Fibroblast of the aortic adventitia (primary cell): ENCODE data around the gene IMMP2L. TPM values are rescaled to one million over a fixed set of nuclear protein-coding genes. Genes with fewer than 3 reads are reported as not detected.
A peak's percentile ranks its signal among the peaks of the same experiment; 100 is the strongest.
"Not testable (repeated sequence)": the region's sequence is repeated elsewhere in the genome, so short reads cannot be mapped to it uniquely, and the experiment has no call there.

ENCODE experiments used
- DNase-seq: peaks from one replicate; pipeline ENCODE4 v3.0.0-alpha.2; 2010; ENCODE audit warnings: low read depth
- H3K4me3 ChIP-seq: 2 replicates; pipeline ENCODE4 v1.5.1; 2011; ENCODE audit warnings: low read depth, mild to moderate bottlenecking, control low read depth, low read length, moderate library complexity
- CTCF ChIP-seq: IDR thresholded peaks from 2 replicates; pipeline ENCODE4 v1.5.1; 2011; ENCODE audit warnings: mild to moderate bottlenecking, low read length, control low read depth, inconsistent platforms; ENCODE audit not compliant: insufficient read depth
- total RNA-seq: library from RNA; depleted of rRNA; stranded (reverse); fragments of >200 nt; gene quantifications from 2 replicates; pipeline ENCODE4 v1.2.3, GENCODE V29; 2012; ENCODE audit warnings: low replicate concordance

IMMP2L gene
- total RNA-seq, 1 donor = 9.9 TPM

- DNase-seq = no peak
- no peak for TF ChIP-seq CTCF
- H3K4me3 ChIP-seq = no peak overlapping the region
These were observed 237.5 kb downstream of the IMMP2L start for GRCh38 chr7:111324776-111325175.

DNA sequence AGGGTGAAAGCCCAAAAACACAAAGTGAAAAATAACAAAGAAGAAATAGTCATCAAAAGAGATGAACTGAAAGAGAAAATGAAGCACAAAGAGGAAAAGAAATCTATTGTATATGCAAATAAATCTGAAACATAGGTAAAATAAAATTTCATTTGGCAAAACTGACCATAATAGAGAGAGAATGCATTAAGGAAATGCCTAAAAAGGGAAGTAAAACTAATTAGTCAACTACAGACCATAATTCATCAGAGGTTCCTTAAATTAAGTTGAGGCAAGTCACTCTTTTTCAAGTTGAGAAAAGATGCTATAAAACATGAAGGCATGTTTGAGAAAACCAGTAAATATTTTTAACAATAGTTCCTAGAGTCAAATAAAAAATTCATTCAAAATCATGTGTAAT, 238.1 kb downstream of the IMMP2L start:
- no peak overlapping the region for H3K4me3 ChIP-seq
- DNase-seq = no peak
- TF ChIP-seq CTCF = no peak

DNA sequence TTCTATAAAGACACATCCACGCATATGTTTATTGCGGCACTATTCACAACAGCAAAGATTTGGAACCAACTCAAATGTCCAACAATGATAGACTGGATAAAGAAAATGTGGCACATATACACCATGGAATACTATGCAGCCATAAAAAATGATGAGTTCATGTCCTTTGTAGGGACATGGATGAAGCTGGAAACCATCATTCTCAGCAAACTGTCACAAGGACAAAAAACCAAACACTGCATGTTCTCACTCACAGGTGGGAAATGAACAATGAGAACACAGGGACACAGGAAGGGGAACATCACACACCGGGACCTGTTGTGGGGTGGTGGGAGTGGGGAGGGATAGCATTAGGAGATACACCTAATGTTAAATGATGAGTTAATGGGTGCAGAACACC, 238.6 kb downstream of the IMMP2L start:
- DNase-seq, H3K4me3 ChIP-seq: not testable (repeated sequence)

DNA sequence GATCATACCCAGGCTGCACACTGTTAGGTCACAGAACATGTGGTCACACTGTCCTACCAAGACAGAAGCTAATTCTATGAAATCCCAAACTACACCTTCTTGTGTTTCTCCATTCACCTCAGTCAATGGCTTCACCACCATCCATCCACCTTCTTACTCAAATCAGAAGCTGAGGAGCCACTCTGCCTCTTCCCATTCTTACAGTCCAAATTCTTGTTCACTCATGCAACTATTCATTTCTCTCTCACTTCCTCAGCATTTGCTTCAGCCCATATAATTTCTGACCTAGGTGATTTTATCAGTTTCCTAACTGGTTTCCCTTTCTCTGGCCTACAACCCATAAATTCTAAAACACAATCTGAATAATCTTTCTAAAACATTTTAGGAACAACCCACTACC, 242.2 kb downstream of the IMMP2L start:
- no peak for TF ChIP-seq CTCF
- H3K4me3 ChIP-seq = no peak overlapping the region

GRCh38 chr7:111312966-111313365, 249.3 kb downstream of the IMMP2L start:
- TF ChIP-seq CTCF = no peak
- peak; percentile 14 for DNase-seq
- H3K4me3 ChIP-seq = no peak overlapping the region

More for the DNA sequence above, 242.2 kb downstream of the IMMP2L start:
- no peak for DNase-seq

DNA sequence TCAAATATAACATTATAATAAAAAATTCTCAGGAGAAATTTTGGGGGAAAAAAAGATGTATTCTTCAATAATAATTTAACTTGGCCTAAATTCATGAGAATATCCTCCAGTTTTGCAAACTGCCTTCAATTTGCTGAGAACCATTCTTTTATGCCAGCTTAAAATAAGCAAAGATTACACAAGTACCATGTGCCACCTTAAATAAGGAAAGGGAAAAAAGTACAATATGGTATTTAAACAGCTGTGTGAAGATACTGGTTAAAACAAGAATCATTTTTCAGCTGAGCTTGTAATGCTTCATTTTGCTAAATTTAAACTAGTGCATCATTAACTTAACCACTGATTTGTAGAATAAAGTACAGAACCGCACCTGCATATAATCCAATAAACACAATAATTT, 253.6 kb downstream of the IMMP2L start:
- H3K4me3 ChIP-seq = no peak overlapping the region
- no peak for TF ChIP-seq CTCF
- DNase-seq = no peak

- TF ChIP-seq CTCF = no peak
- no peak for DNase-seq
- H3K4me3 ChIP-seq = no peak overlapping the region
These were observed 260.4 kb downstream of the IMMP2L start for GRCh38 chr7:111301891-111302290.
